CD4-positive, alpha-beta memory T cell (primary cell): ENCODE data around the gene FHIT. TPM values are rescaled to one million over a fixed set of nuclear protein-coding genes. Genes with fewer than 3 reads are reported as not detected.

Experiments used
- CTCF ChIA-PET: fragments of 350-600 bp; sonication (Branson Sonifier 250); formaldehyde crosslinking; loops from one replicate; lab custom pipeline; 2021; ENCODE audit warnings: inconsistent platforms; ENCODE audit not compliant: partially characterized antibody; lab: Charles Lee
- POLR2A ChIA-PET: fragments of 350-600 bp; sonication (Branson Sonifier 250); formaldehyde crosslinking; loops from one replicate; lab custom pipeline; 2021; ENCODE audit not compliant: partially characterized antibody; lab: Charles Lee
- DNase-seq, 5 donors: peaks; one replicate each; pipeline versions ENCODE4 v3.0.0 to v3.0.0-alpha.2; 2020 to 2022; ENCODE audit warnings: mixed read lengths in 1 of 5
- H3K27ac ChIP-seq: one replicate; pipeline ENCODE4 v1.7.0; 2013; ENCODE audit warnings: low read depth, low read length
- H3K27me3 ChIP-seq: 2 replicates; pipeline ENCODE4 v1.7.0; 2013; ENCODE audit warnings: mild to moderate bottlenecking, low read length, moderate library complexity; ENCODE audit not compliant: insufficient read depth
- H3K36me3 ChIP-seq: 2 replicates; pipeline ENCODE4 v1.7.0; 2013; ENCODE audit warnings: mild to moderate bottlenecking, low read length, moderate library complexity; ENCODE audit not compliant: insufficient read depth
- H3K4me1 ChIP-seq: 2 replicates; pipeline ENCODE4 v1.7.0; 2013; ENCODE audit warnings: mild to moderate bottlenecking, low read length, moderate library complexity; ENCODE audit not compliant: insufficient read depth
- H3K4me3 ChIP-seq, 2 donors: one replicate each; pipeline ENCODE4 v1.7.0; 2013; ENCODE audit warnings: low read length in 2 of 2, mild to moderate bottlenecking in 1 of 2
- H3K9me3 ChIP-seq, 2 donors: one replicate each; pipeline ENCODE4 v1.7.0; 2013; ENCODE audit warnings: low read length in 2 of 2, control low read depth in 1 of 2; ENCODE audit not compliant: control insufficient read depth in 1 of 2
- H3K27ac Mint-ChIP-seq, 7 donors: one replicate each; pipeline ENCODE4 v1.8.0; 2020 to 2021; ENCODE audit warnings: mixed read lengths in 7 of 7, mild to moderate bottlenecking in 6 of 7, inconsistent platforms in 3 of 7, moderate library complexity in 3 of 7
- H3K27me3 Mint-ChIP-seq, 2 donors: one replicate each; pipeline ENCODE4 v1.8.0; 2020 to 2021; ENCODE audit warnings: mixed read lengths in 2 of 2
- H3K36me3 Mint-ChIP-seq, 2 donors: one replicate each; pipeline ENCODE4 v1.8.0; 2020 to 2021; ENCODE audit warnings: mixed read lengths in 2 of 2, inconsistent platforms in 1 of 2, mild to moderate bottlenecking in 1 of 2
- H3K4me1 Mint-ChIP-seq, 4 donors: one replicate each; pipeline ENCODE4 v1.8.0; 2020 to 2021; ENCODE audit warnings: mixed read lengths in 4 of 4, mild to moderate bottlenecking in 1 of 4
- H3K4me3 Mint-ChIP-seq, 8 donors: one replicate each; pipeline ENCODE4 v1.8.0; 2020 to 2021; ENCODE audit warnings: mixed read lengths in 8 of 8, mild to moderate bottlenecking in 7 of 8, moderate library complexity in 6 of 8, inconsistent platforms in 3 of 8
- H3K9me3 Mint-ChIP-seq, 8 donors: one replicate each; pipeline ENCODE4 v1.8.0; 2020 to 2021; ENCODE audit warnings: mixed read lengths in 8 of 8, mild to moderate bottlenecking in 5 of 8, inconsistent platforms in 3 of 8, moderate library complexity in 1 of 8
- intact Hi-C: fragments of 100-400 bp; cut with micrococcal nuclease; formaldehyde crosslinking; loops from one replicate; pipeline ENCODE4 v1.15.1; 2023
- polyA plus RNA-seq, 2 donors: library from polyadenylated mRNA; unstranded; fragments of 300-500 nt; fragmentation: Illumina TruSeq; gene quantifications; one replicate each; pipeline ENCODE4 v1.2.3, GENCODE V29; 2021
- total RNA-seq, 2 experiments: library from RNA; stranded (reverse); gene quantifications; one replicate each; pipeline ENCODE4 v1.2.3, GENCODE V29; 2021

The FHIT gene
- total and polyA plus RNA-seq, 4 experiments from 2014 or later, result 8.5 to 58.7 (median 33.2) TPM

GRCh38 chr3:60333710-60334109 is 917.5 kb downstream of the FHIT start:
- no peaks in the 10 kb centered on the region for H3K27me3 ChIP-seq
- no peaks in the 10 kb centered on the region for H3K36me3 ChIP-seq
- Mint-ChIP-seq H3K4me3 (peak overlapping the region in 2 of 8 donors; percentile 22 to 23), H3K27ac (peak overlapping the region in 1 of 7 donors; percentile 1), H3K36me3 (no peaks in the 10 kb centered on the region), H3K27me3 (no peaks in the 10 kb centered on the region), H3K9me3 (peaks cover 0 to 1% (median 0%) of the 10 kb centered on the region in 8 donors), H3K4me1 (peaks cover 0 to 5% (median 4%) of the 10 kb centered on the region in 4 donors)
- intact Hi-C loops, result no loop called here
- DNase-seq, result no peak
- H3K4me3 ChIP-seq, result no peak overlapping the region
- CTCF ChIA-PET, result no interaction called here
- H3K4me1 ChIP-seq, result peaks cover 6% of the 10 kb centered on the region
- POLR2A ChIA-PET, result interaction anchor here (0.6 kb wide), 1 partner anchor 259 kb away, joined by 5 read pairs; no protein-coding TSS in a partner anchor
- H3K27ac ChIP-seq, result no peak overlapping the region
- no peaks in the 10 kb centered on the region for H3K9me3 ChIP-seq

- DNase-seq, result no peak
- no peak overlapping the region for H3K4me3 ChIP-seq
- H3K27ac ChIP-seq, result no peak overlapping the region
- peaks cover 6% of the 10 kb centered on the region for H3K4me1 ChIP-seq
- intact Hi-C loops, result no loop called here
- no peaks in the 10 kb centered on the region for H3K9me3 ChIP-seq
- no peaks in the 10 kb centered on the region for H3K27me3 ChIP-seq
- ChIA-PET POLR2A (no interaction called here), CTCF (no interaction called here)
- H3K36me3 ChIP-seq, result no peaks in the 10 kb centered on the region
- no peak overlapping the region for H3K27ac Mint-ChIP-seq
- H3K4me3 Mint-ChIP-seq, result no peak overlapping the region
- H3K9me3 Mint-ChIP-seq, result peaks cover 0 to 1% (median 0%) of the 10 kb centered on the region in 8 donors
- peaks cover 0 to 5% (median 4%) of the 10 kb centered on the region in 4 donors for H3K4me1 Mint-ChIP-seq
- H3K36me3 Mint-ChIP-seq, result no peaks in the 10 kb centered on the region
- H3K27me3 Mint-ChIP-seq, result peaks cover 0 to 2% of the 10 kb centered on the region in 2 donors
Measured at GRCh38 chr3:60330107-60330506, 921.1 kb downstream of the FHIT start.

- intact Hi-C loops, result no loop called here
- H3K36me3 ChIP-seq, result no peaks in the 10 kb centered on the region
- peaks cover 0 to 1% (median 0%) of the 10 kb centered on the region in 8 donors for H3K9me3 Mint-ChIP-seq
- H3K27ac ChIP-seq, result no peak overlapping the region
- DNase-seq, result no peak
- H3K9me3 ChIP-seq, result no peaks in the 10 kb centered on the region
- CTCF ChIA-PET, result no interaction called here
- POLR2A ChIA-PET, result no interaction called here
- no peaks in the 10 kb centered on the region for H3K4me1 Mint-ChIP-seq
- no peaks in the 10 kb centered on the region for H3K27me3 ChIP-seq
- no peak overlapping the region for H3K4me3 Mint-ChIP-seq
- peaks cover 0 to 2% of the 10 kb centered on the region in 2 donors for H3K27me3 Mint-ChIP-seq
- H3K36me3 Mint-ChIP-seq, result no peaks in the 10 kb centered on the region
- no peak overlapping the region for H3K27ac Mint-ChIP-seq
- no peak overlapping the region for H3K4me3 ChIP-seq
- H3K4me1 ChIP-seq, result no peaks in the 10 kb centered on the region
Measured at GRCh38 chr3:60325610-60326170, 925.6 kb downstream of the FHIT start.

GRCh38 chr3:60323651-60324050 is 927.6 kb downstream of the FHIT start:
- no peak for DNase-seq
- no peaks in the 10 kb centered on the region for H3K4me1 ChIP-seq
- no peak overlapping the region for H3K27ac ChIP-seq
- H3K36me3 ChIP-seq, result no peaks in the 10 kb centered on the region
- ChIA-PET POLR2A (no interaction called here), CTCF (no interaction called here)
- intact Hi-C loops, result no loop called here
- no peaks in the 10 kb centered on the region for H3K27me3 ChIP-seq
- H3K4me3 Mint-ChIP-seq, result no peak overlapping the region
- H3K4me1 Mint-ChIP-seq, result no peaks in the 10 kb centered on the region
- peaks cover 0 to 2% of the 10 kb centered on the region in 2 donors for H3K27me3 Mint-ChIP-seq
- H3K36me3 Mint-ChIP-seq, result no peaks in the 10 kb centered on the region
- no peak overlapping the region for H3K4me3 ChIP-seq
- no peaks in the 10 kb centered on the region for H3K9me3 ChIP-seq
- no peak overlapping the region for H3K27ac Mint-ChIP-seq
- peaks cover 0 to 3% (median 0%) of the 10 kb centered on the region in 8 donors for H3K9me3 Mint-ChIP-seq

- H3K9me3 ChIP-seq, result no peaks in the 10 kb centered on the region
- intact Hi-C loops, result no loop called here
- no peaks in the 10 kb centered on the region for H3K4me1 ChIP-seq
- H3K4me3 Mint-ChIP-seq, result no peak overlapping the region
- H3K27ac ChIP-seq, result no peak overlapping the region
- H3K9me3 Mint-ChIP-seq, result peaks cover 0 to 3% (median 0%) of the 10 kb centered on the region in 8 donors
- H3K36me3 Mint-ChIP-seq, result no peaks in the 10 kb centered on the region
- H3K27me3 ChIP-seq, result no peaks in the 10 kb centered on the region
- no peaks in the 10 kb centered on the region for H3K4me1 Mint-ChIP-seq
- DNase-seq, result no peak
- no peak overlapping the region for H3K4me3 ChIP-seq
- peaks cover 0 to 2% of the 10 kb centered on the region in 2 donors for H3K27me3 Mint-ChIP-seq
- POLR2A ChIA-PET, result no interaction called here
- CTCF ChIA-PET, result no interaction called here
- H3K27ac Mint-ChIP-seq, result no peak overlapping the region
- no peaks in the 10 kb centered on the region for H3K36me3 ChIP-seq
Measured at GRCh38 chr3:60323180-60323579, 928.1 kb downstream of the FHIT start.

- Histone ChIP-seq H3K9me3 (no peaks in the 10 kb centered on the region), H3K4me3 (no peak overlapping the region), H3K27ac (no peak overlapping the region), H3K27me3 (no peaks in the 10 kb centered on the region), H3K36me3 (no peaks in the 10 kb centered on the region), H3K4me1 (no peaks in the 10 kb centered on the region)
- H3K36me3 Mint-ChIP-seq, result no peaks in the 10 kb centered on the region
- no peaks in the 10 kb centered on the region for H3K4me1 Mint-ChIP-seq
- no peak for DNase-seq
- peaks cover 0 to 2% of the 10 kb centered on the region in 2 donors for H3K27me3 Mint-ChIP-seq
- intact Hi-C loops, result no loop called here
- ChIA-PET CTCF (no interaction called here), POLR2A (no interaction called here)
- H3K9me3 Mint-ChIP-seq, result peaks cover 0 to 3% (median 0%) of the 10 kb centered on the region in 8 donors
- no peak overlapping the region for H3K4me3 Mint-ChIP-seq
- no peak overlapping the region for H3K27ac Mint-ChIP-seq
Measured at GRCh38 chr3:60322298-60322856, 928.9 kb downstream of the FHIT start.

GRCh38 chr3:60319179-60319858 is 931.9 kb downstream of the FHIT start:
- H3K36me3 Mint-ChIP-seq, result no peaks in the 10 kb centered on the region
- no peak overlapping the region for H3K4me3 Mint-ChIP-seq
- H3K27me3 Mint-ChIP-seq, result no peaks in the 10 kb centered on the region
- H3K4me1 ChIP-seq, result no peaks in the 10 kb centered on the region
- H3K27ac ChIP-seq, result no peak overlapping the region
- no peak overlapping the region for H3K4me3 ChIP-seq
- ChIA-PET POLR2A (interaction anchor here (0.5 kb wide), 1 partner anchor 243 kb away, joined by 3 read pairs; no protein-coding TSS in a partner anchor), CTCF (no interaction called here)
- H3K27ac Mint-ChIP-seq, result peak overlapping the region in 1 of 7 donors; percentile 5
- H3K27me3 ChIP-seq, result no peaks in the 10 kb centered on the region
- no peaks in the 10 kb centered on the region for H3K9me3 ChIP-seq
- intact Hi-C loops, result no loop called here
- no peaks in the 10 kb centered on the region for H3K36me3 ChIP-seq
- DNase-seq, result no peak
- peaks cover 0 to 6% (median under 1%) of the 10 kb centered on the region in 8 donors for H3K9me3 Mint-ChIP-seq
- peaks cover 0 to 1% (median 0%) of the 10 kb centered on the region in 4 donors for H3K4me1 Mint-ChIP-seq
